GM06990 (cell line): Measurements from ENCODE around the gene RCC1.
"Not testable (repeated sequence)": the region's sequence is repeated elsewhere in the genome, so short reads cannot be mapped to it uniquely, and the experiment has no call there.

Experiments used
- DNase-seq: peaks from one replicate; pipeline ENCODE4 v3.0.0-alpha.2; 2011; ENCODE audit not compliant: insufficient read length; ENCODE audit errors: extremely low read depth
- H3K27me3 ChIP-seq: replicated peaks from 2 replicates; pipeline ENCODE4 v1.6.0; 2011; ENCODE audit warnings: low read length; ENCODE audit not compliant: control insufficient read depth, insufficient read depth
- H3K36me3 ChIP-seq: 2 replicates; pipeline ENCODE4 v1.5.1; 2011; ENCODE audit warnings: low read length; ENCODE audit not compliant: control insufficient read depth, insufficient read depth
- H3K4me3 ChIP-seq: replicated peaks from 2 replicates; pipeline ENCODE4 v1.5.1; 2011; ENCODE audit warnings: low read depth, mild to moderate bottlenecking, control low read depth, low read length
- TF ChIP-seq, protein P1 (sequence below): IDR thresholded peaks from 2 replicates; pipeline ENCODE4 v1.5.1; 2011; ENCODE audit warnings: low read length, control low read depth, mild to moderate bottlenecking, inconsistent platforms; ENCODE audit not compliant: insufficient read depth, poor library complexity, severe bottlenecking

RCC1 gene

GRCh38 chr1:28519946-28520725, 14.3 kb downstream of the RCC1 start:
- Histone ChIP-seq H3K4me3 (no peak overlapping the region), H3K27me3 (no peaks in the 10 kb centered on the region), H3K36me3 (peaks cover 3% of the 10 kb centered on the region; the same call in 1 of the 2 replicates)
- TF ChIP-seq, protein P1, sequence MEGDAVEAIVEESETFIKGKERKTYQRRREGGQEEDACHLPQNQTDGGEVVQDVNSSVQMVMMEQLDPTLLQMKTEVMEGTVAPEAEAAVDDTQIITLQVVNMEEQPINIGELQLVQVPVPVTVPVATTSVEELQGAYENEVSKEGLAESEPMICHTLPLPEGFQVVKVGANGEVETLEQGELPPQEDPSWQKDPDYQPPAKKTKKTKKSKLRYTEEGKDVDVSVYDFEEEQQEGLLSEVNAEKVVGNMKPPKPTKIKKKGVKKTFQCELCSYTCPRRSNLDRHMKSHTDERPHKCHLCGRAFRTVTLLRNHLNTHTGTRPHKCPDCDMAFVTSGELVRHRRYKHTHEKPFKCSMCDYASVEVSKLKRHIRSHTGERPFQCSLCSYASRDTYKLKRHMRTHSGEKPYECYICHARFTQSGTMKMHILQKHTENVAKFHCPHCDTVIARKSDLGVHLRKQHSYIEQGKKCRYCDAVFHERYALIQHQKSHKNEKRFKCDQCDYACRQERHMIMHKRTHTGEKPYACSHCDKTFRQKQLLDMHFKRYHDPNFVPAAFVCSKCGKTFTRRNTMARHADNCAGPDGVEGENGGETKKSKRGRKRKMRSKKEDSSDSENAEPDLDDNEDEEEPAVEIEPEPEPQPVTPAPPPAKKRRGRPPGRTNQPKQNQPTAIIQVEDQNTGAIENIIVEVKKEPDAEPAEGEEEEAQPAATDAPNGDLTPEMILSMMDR = no peak
- DNase-seq = no peak

GRCh38 chr1:28520796-28521195, 15.0 kb downstream of the RCC1 start:
- not testable (repeated sequence) for H3K27me3 ChIP-seq, H3K4me3 ChIP-seq, DNase-seq, H3K36me3 ChIP-seq

- TF ChIP-seq, protein P1 = no peak
- no peaks in the 10 kb centered on the region for H3K27me3 ChIP-seq
- no peak overlapping the region for H3K4me3 ChIP-seq
These were observed 15.8 kb downstream of the RCC1 start for GRCh38 chr1:28521502-28522164.

GRCh38 chr1:28522537-28522936, 16.7 kb downstream of the RCC1 start:
- DNase-seq, H3K36me3 ChIP-seq, H3K27me3 ChIP-seq, H3K4me3 ChIP-seq: not testable (repeated sequence)

More at GRCh38 chr1:28521502-28522164, 15.8 kb downstream of the RCC1 start:
- peaks cover 3% of the 10 kb centered on the region; the same call in 1 of the 2 replicates for H3K36me3 ChIP-seq
- DNase-seq = no peak

- DNase-seq, H3K27me3 ChIP-seq, H3K4me3 ChIP-seq, H3K36me3 ChIP-seq: not testable (repeated sequence)
These were observed 19.3 kb downstream of the RCC1 start for GRCh38 chr1:28525002-28525642.

- Histone ChIP-seq H3K27me3 (no peaks in the 10 kb centered on the region), H3K4me3 (no peak overlapping the region), H3K36me3 (peaks cover 7% of the 10 kb centered on the region)
- DNase-seq = no peak
- TF ChIP-seq, protein P1 = no peak
These were observed 21.0 kb downstream of the RCC1 start for GRCh38 chr1:28526886-28527285.

DNA sequence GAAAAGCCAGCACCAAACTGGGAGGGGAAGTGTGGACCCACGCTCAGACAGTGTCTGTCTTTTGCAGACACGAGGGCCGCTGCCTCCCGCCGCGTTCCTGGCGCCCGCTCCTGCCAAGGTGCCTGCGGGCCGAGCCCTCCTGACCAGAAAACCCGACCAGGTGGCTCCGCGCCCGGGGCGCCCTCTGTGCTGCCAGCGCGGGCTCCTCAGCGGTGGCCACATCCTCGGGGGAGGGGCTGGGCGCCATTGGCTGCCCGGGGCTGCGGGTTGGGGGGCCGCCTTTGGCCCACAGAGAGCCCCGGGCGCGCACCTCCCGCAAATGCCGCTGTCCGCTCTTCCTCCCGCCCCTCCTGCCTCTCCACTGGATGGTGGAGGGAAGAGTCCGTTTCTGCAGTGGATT, 24.6 kb downstream of the RCC1 start:
- DNase-seq = no peak
- Histone ChIP-seq H3K36me3 (peaks cover 11% of the 10 kb centered on the region), H3K27me3 (no peaks in the 10 kb centered on the region), H3K4me3 (no peak overlapping the region)
- TF ChIP-seq, protein P1 = no peak
